Activated gamma-delta T cell treated with Interleukin-2 at 50 U/mL for 16 hours (primary cell): ENCODE data around the gene PTGES.
"Not testable (repeated sequence)": the region's sequence is repeated elsewhere in the genome, so short reads cannot be mapped to it uniquely, and the experiment has no call there.

Experiments
- DNase-seq: peaks from one replicate; pipeline ENCODE4 v3.0.0-alpha.2; 2020

The PTGES gene

DNA sequence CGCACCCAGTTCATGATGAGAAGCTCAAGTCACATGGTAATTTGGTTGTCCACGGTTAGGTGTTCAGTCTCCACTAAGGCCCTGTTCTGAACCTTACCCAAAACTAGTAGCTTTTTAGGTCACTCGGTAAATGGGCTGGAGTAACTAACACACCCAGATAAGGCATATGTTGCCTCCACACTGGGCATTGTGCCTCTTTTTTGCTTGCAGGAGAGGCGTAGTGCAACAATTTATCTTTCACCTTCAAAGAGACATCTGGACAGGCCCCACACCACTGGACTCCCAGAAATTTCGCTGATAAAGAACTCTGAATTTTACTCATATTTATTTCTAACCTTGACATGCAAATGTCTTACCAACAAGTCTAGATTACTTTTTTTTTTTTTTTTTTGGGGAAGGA, 16.8 kb upstream of the PTGES start:
- DNase-seq, result no peak

DNA sequence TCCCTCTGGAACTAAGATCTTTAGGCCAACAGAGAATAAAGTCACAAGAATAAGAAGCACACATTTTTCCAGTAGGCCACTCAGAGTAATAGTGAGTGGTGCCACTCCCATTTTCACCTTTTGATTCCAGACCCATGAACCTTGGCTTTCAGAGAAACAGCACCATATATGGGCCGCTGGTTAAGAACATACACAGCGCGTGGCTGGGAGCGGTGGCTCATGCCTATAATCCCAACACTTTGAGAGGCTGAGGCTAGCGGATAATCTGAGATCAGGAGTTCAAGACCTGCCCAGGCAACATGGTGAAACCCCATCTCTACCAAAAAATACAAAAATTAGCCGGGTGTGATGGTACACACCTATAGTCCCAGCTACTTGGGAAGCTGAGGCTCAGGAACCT, 15.6 kb upstream of the PTGES start:
- no peak for DNase-seq

DNA sequence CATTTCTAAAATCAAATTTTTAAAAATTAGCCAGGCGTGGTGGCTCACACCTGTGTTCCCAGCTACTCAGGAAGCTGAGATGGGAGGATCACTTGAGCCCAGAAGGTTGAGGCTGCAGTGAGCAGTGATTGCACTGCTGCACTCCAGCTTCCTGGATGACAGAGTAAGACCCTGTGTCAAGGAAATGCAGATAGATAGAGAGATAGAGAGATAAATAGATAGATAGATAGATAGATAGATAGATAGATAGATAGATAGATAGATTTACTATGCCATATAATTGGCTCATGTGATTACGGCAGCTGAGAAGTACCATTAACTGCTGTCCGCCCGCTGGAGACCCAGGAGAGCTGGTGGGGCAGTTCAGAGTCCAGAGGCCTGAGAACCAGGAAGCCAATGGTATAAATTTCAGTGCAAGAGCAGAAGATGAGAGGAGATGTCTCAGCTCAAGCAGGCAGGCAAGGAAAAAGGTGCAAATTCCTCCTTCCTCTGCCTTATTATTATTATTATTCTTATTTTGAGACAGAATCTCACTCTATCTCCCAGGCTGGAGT, 13.0 kb upstream of the PTGES start:
- DNase-seq, result no peak

DNA sequence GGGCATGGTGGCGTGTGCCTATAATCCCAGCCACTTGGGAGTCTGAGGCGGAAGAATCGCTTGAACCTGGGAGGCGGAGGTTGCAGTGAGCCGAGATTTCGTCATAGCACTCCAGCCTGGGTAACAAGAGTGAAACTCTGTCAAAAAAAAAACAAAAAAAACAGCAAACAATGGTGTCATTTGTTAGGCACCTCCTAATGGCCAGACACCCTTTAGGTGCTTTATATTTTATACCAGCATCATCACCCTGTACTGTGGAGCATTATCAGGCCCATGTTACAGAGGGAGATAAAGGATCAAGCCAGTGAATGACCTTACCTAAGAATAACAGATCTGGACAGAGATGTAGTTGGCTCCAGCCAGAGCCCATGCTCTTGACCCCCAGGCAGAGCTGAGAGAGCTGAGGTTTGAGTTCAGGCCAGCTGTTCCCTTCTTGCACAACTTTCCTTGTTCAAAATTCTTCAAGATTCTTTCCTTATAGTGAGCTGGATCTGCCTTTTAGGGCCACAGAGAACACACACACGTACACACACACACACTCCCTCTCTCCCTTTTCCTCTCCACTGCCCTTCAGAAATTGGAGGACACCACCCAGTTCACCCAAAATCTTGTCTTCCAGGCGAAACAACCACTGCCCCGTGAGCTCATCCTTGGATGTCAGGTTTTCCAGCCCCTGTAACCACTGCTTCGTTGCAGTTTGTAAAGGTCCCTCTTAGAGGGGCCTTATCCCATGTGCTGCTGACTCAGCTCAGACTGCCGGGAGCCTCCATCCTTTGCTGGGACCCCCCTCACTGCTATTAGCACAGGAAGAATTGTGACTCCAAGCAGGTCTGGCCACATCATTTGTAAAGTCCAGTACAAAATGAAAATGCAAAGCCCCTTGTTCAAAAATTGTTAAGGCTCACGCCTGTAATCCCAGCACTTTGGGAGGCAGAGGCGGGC, 10.4 kb upstream of the PTGES start:
- DNase-seq, result no peak

DNA sequence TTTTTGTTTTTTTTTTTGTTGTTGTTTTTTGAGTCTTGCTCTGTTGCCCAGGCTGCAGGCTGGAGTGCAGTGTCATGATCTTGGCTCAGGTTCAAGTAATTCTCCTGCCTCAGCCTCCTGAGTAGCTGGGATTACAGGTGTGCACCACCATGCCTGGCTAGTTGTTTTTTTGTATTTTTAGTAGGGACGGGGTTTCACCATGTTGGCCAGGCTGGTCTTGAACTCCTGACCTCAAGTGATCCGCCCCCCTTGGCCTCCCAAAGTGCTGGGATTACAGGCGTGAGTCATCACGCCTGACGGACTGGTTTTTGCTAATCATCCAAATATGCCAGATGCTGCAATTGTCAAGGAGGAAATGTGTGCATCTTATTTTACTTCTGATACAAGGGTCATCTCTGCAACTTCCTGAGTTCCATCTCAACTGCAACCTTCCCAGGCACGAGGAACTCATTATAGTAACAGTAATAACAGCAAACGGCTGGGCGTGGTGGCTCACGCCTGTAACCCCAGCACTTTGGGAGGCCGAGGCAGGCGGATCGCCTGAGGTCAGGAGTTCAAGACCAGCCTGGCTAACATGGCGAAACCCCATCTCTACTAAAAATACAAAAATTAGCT, 9.6 kb upstream of the PTGES start:
- DNase-seq, result not testable (repeated sequence)

DNA sequence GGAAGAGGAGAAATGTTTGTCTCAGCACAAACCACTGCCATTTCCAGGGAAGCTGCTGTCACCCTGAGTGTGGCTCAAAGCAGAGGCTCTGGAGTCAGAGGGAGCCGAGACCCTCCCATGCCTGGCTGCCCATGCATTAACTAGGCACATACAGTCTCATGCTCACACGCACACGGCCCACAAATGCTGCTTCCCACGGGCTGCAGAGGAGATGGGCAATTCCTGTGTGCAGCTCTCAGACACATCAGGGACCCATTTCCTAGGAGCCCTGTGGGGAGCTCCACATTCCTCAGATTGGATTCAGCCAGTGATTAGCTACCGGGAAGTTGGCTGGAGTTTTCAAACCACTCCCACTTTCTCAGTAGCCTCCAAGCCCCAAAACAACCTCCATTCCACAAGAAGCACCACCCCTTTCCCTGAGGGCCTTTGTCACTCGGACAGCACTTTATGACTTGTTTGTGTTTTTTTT, 9.1 kb upstream of the PTGES start:
- no peak for DNase-seq

DNA sequence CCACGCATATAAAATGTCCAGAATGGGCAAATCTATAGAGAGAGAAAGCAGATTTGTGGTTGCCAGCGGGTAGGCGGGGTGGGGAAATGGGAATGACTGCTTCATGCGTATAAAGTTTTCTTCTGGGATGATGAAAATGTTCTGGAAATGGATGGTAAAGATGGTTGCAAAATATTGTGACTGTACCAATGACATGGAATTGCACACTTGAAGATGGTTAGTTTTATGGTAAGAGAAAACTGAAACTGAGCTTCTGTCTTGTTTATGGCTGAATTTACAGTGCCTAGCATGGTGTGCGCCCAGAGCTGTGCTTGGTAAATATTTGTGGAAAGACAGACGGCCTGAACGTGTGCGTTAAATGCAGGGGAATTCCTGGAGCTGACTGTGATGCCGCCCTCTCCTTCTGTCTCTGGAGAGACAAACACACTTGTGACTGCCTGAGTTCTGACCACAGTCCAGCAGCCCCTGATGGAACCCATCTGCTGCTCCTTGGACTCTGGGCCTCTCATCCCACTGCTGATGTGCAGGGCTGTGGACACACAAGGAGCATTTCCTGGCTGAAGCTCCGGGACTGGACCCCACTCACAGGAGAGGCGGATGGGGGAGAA, 8.6 kb upstream of the PTGES start:
- DNase-seq, result no peak

DNA sequence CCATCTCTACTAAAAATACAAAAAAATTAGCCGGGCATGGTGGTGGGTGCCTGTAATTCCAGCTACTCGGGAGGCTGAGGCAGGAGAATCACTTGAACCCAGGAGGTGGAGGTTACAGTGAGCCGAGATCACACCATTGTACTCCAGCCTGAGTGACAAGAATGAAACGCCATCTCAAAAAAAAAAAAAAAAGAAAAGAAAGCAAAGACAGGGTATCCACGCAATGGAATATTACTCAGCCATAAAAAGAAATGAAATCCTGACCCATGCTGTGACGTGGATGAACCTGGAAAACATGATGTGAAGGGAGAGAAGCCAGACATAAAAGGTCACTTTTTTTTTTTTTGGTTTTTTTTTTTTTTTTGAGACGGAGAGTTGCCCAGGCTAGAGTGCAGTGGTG, 7.9 kb upstream of the PTGES start:
- DNase-seq, result not testable (repeated sequence)

DNA sequence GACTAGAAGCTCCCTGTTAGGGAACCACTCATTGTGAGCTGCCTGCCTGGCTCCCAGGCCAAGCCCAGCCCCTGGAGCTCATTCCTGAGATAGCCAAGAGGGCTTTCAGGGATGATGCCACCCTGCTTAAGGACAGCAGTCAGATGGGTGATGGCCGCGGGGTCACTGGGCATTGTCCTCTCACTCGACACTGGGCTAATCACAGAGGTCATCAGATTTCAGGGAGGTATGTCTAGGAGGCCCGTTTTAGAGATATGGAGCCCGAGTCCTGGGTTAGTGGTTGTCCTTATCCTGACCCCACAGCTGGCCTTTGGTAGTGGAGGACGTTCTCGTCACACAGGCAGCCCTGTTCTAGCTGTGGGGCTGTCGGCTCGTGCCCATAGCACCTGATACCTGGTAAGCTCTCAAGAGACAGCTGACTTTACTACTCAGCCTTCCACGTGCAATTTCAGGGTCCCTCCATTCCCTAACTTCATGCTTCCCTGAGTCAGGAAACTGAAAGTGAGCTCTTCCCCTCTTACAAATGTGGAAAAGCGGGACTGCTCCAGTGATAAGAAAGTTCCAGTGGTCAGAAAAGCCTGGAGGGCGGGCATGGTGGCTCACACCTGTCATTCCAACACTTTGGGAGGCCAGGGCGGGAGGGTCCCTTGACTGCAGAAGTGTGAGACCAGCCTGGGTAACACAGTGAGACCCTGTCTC, 7.1 kb upstream of the PTGES start:
- DNase-seq, result no peak

DNA sequence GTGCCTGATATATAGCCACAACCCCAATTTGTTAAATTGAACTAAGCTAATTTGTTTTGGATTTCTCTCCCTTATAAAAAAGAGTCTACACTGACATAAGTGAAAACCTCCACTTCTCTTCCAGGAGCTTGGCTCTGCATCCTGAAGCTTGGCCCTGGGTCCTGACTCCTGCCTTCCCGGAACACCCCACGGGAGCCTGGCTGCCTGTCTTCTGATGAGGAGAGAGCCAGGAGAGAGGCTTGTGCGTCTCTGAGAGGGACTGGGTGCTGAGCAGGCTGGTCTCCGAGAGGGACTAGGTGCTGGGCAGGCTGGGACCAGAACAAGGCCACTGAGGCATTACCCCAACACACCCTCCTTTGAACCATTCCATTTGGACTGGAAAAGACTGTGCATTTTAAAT, 6.5 kb upstream of the PTGES start:
- DNase-seq, result no peak

DNA sequence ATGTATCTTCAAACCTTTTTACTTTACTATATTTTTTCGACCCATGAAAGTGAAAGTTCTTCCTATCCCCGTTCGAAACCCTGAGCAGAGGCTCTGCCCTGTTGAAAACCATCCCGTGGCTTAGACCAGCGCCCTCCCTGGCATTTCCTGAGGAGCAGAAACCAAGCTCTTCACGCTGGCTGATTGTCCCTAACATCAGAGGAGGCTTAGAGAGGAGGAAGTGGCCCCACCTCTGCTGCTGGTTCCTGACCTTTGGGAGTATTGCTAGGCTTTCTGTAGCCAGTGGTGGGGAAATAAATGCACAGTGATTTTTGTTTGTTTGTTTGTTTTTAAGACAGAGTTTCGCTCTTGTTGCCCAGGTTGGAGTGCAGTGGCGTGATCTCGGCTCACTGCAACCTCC, 4.2 kb upstream of the PTGES start:
- DNase-seq, result no peak

DNA sequence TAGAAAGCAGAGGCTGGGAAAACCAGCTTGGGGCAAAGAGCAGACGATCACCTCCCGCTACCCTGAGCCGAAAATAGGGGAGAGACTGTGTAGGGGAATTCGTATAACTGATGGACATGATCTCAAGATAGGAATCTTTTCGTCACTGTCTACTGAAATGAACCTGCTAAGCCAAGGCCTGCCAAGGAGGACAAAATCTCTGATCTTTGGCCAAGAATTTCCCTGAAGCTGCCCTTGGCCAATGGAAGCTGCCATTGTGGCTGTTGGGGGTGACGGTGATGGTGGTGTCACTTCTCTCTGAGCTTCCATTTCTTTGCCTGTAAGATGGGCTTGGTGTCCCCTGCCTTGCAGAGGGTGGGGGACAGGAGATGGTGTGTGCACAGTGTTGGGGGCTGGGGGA, 3.3 kb upstream of the PTGES start:
- DNase-seq, result no peak

DNA sequence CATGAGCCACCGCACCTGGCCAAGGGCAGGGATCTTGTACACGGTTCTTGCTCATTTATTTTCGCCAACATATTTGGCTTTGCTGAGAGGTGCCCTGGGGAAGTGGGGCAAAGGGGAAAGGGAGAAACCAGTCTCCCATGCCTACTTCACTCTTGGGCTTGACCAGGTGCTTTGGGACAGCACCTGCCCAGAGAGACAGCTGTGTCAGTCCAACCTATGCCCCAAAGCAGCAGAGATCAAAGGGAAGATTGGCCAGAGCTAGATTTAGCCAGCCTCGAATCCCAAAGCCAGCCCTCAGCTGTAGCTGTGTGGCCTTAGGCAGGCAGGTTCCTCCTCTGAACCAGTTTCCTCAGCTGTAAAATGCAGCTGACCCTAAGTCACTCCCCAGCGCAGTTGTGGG, 2.3 kb upstream of the PTGES start:
- DNase-seq, result no peak

DNA sequence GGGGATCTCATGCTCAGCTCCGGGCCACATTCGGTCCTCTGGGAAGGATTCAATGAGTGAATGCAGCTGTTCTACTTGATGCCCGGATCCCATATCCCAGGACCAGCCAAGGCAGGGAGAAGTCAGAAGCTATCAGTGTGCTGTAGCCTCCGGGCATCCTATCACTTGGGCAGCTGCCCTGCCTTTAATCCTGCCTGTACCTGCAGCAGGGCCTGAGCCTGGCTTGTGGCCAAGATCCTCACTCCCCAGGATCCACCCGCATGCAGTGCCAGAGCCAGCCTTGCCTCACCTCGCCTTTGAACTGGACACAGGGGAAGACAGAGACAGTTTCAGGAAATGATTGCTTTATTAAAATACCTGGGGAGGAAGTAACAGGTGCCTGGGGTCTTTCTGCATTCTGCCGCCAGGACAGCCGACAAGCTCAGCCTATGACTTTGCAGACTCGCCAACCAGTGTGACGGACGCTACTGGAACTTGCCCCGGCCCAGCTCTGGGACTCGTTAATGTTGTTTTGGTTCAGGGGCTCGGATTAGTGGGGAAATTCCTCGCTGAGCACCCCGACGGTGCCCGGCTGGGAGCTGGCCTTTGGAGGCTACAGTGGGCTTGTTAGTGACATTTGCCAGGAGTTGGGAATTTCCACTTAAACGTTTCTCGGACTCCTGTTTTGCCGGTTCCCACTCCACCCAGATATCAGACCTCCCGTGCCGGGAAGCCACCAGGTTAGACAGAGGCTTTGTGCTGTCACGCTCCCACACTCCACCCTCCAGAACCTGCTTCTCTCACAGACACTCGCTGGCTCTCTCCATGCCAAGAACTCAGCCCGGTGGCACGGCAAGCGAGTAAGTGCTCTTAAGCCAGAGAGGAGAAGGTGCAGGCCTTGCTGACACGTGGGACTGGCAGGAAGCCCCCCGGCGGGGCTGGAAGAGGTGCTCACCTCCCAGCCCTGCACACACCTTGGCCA, 721 bp downstream of the PTGES start:
- no peak for DNase-seq

DNA sequence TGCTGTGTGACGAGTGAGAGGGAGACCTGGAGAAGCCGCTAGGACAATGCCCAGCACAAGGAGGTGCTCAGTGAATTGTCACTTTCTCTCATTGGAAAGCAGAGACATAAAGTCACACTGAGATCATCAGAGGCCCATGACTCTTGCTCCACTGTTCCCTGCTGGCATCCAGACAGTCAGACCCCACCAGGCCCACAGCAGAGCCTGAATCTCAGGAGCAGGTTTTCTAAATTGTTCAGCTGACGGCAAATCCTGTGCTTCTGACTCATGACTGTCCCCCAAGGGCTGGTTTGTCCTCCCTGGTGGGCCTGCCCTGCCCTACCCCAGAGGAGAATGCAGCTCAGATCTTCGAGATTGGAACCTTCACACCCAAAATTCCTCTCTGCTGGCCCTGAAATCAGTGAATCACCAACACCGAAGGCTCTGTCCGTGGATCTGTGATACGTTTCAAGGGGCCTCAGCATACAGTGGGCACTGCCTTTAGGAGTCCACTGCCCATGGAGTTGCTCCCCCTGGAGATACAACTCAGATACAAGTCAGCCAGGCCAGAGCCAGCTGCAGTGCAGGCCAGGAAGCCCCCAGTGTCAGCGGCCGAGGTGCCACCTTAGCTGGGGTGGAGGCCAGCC, 2.7 kb downstream of the PTGES start:
- DNase-seq, result no peak

DNA sequence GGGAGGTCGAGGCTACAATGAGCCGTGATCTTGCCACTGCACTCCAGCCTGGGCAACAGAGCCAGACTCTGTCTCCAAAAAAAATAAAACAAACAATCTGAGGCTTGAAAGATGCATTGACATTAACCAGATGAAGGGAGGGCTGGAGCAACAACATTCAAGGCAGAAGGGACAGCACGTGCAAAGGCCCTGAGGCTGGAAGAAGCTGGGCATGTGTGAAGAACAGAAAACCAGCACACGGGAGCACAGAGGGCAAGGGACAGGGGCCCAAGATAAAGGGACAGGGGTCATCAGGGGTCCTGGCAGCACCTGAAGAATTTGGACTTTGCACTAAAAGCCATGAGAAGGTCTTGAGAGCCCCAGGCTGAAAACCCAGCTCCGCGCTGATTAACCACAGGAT, 3.3 kb downstream of the PTGES start:
- no peak for DNase-seq

DNA sequence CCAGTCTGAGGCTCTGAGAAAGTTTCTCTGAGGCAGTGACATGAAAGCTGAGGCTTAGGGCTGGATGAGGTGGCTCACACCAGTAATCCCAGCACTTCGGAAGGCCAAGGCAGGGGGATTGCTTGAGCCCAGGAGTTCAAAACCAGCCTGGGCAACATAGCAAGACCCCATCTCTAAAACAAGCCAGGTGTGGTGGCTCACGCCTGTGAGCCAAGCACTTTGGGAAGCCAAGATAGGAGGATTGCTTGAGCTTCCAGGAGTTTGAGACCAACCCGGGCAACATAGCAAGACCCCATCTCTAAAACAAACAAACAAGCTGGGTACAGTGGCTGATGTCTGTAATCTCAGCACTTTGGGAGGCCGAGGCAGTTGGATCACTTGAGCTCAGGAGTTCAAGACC, 3.8 kb downstream of the PTGES start:
- DNase-seq, result not testable (repeated sequence)

DNA sequence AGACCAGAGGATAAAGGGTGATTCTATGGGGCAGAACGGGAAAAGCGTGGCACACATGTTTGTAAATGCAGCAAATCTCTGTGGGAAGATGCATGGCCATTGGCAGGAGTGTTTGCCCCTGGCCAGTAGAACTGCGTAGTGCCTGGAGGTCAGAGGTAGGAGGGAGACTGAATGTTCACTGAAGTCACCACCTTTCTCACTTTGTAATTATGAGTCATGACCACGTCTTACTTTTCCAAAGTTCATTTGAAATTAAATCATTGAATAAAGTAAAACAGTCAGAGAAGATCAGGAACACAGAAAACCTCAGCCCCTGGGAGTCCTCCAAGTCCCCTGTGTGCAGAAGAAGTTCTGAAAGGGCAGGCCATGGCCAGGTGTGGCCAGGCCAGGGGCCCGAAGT, 4.6 kb downstream of the PTGES start:
- DNase-seq, result no peak

DNA sequence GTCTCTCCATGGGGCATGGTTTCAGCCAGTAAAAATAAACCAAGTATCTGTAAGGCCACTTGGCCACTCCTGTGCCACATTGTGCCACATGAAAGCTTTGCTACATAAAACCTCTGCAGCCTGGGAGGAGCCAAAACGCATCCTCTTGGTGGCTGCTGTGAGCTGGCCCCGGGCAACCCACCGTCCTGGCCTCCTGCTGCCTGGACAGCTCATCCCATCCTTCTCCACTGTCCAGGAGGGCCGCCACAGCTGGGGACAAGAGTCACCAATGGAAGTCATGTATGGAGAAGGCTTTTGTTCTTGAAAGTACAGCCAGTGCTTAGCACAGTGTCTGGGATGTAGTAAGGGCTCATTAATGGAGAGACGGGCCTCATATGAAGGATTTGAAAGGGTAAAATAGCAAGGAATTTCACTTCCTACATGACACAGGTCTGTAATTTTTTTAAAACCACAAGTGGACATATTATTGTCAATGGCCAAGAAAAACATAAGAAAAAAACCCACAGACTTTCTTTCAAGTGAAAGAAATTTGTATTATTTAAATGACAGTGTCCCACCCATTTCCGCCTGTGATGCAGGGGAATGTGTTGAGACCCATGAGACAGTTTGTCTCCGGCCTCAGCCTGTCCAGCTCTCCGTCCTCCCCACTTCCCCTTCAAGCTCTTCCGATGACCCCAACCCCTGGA, 6.6 kb downstream of the PTGES start:
- DNase-seq, result no peak

DNA sequence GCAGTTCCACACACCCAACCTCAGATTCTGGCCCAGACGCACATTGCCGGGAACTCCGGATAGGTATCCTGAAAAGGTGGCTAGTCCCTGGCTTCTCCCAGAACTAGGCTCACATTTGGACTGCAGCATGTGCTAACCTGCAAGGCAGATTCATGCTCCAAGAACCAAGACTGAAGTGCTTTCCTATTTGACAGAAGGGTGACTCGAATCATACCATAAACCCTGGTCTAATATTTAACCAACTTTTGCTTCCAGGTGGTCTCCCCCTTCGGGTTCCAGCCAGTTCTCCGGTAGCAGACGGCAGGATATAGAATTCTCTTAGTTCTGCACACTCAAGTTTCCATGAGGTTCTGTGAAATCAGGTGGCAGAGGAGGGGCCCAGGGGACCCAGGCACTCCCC, 7.6 kb downstream of the PTGES start:
- DNase-seq, result no peak
